Natural killer cell (primary cell): ENCODE measurements around the gene ARPIN. TPM values are rescaled to one million over a fixed set of nuclear protein-coding genes. Genes with fewer than 3 reads are reported as not detected.
"Not testable (repeated sequence)": the region's sequence is repeated elsewhere in the genome, so short reads cannot be mapped to it uniquely, and the experiment has no call there.

Source experiments
- ATAC-seq, 3 donors: fragments of 150-1000 bp in 2 of 3; fragments of 200-7000 bp in 1 of 3; cut with Tn5 transposase; 1 replicate in 1 of 3; 2 replicates in 2 of 3; pipeline ENCODE4 v1.10.0; 2021; ENCODE audit warnings: mild to moderate bottlenecking in 2 of 3, moderate library complexity in 2 of 3
- DNase-seq, 2 donors: peaks; one replicate each; pipeline versions ENCODE4 v3.0.0 to v3.0.0-alpha.2; 2013 to 2021; ENCODE audit warnings: mixed read lengths in 1 of 2
- H3K27ac ChIP-seq: one replicate; pipeline ENCODE4 v1.5.1; 2013; ENCODE audit warnings: mild to moderate bottlenecking, low read length
- H3K27me3 ChIP-seq: one replicate; pipeline ENCODE4 v1.6.1; 2013; ENCODE audit warnings: low read length; ENCODE audit not compliant: control insufficient read depth, insufficient read depth
- H3K36me3 ChIP-seq: one replicate; pipeline ENCODE4 v1.6.1; 2013; ENCODE audit warnings: low read length; ENCODE audit not compliant: control insufficient read depth, insufficient read depth
- H3K4me1 ChIP-seq: one replicate; pipeline ENCODE4 v1.6.1; 2013; ENCODE audit warnings: low read length; ENCODE audit not compliant: control insufficient read depth, insufficient read depth
- H3K4me3 ChIP-seq: one replicate; pipeline ENCODE4 v1.5.1; 2013; ENCODE audit warnings: low read length
- H3K9me3 ChIP-seq: one replicate; pipeline ENCODE4 v1.6.1; 2013; ENCODE audit warnings: low read length; ENCODE audit not compliant: control insufficient read depth, insufficient read depth
- H3K27ac Mint-ChIP-seq, 2 donors: one replicate each; pipeline ENCODE4 v1.8.0; 2022; ENCODE audit warnings: mild to moderate bottlenecking in 2 of 2, mixed read lengths in 2 of 2, moderate library complexity in 1 of 2
- H3K27me3 Mint-ChIP-seq, 2 donors: one replicate each; pipeline ENCODE4 v1.8.0; 2022; ENCODE audit warnings: low read depth in 2 of 2, mixed read lengths in 2 of 2
- H3K36me3 Mint-ChIP-seq: one replicate; pipeline ENCODE4 v1.8.0; 2022; ENCODE audit warnings: mixed read lengths
- H3K4me1 Mint-ChIP-seq, 2 donors: one replicate each; pipeline ENCODE4 v1.8.0; 2022; ENCODE audit warnings: mixed read lengths in 2 of 2
- H3K4me3 Mint-ChIP-seq: one replicate; pipeline ENCODE4 v1.8.0; 2022; ENCODE audit warnings: mild to moderate bottlenecking, moderate library complexity, mixed read lengths
- H3K9me3 Mint-ChIP-seq, 2 donors: one replicate each; pipeline ENCODE4 v1.8.0; 2022; ENCODE audit warnings: mixed read lengths in 2 of 2
- WGBS: methylation state at CpG from one replicate; pipeline ENCODE4 v1.1.7; 2013; ENCODE audit warnings: missing lambda C conversion rate; ENCODE audit not compliant: insufficient coverage; 5-methylcytosine and 5-hydroxymethylcytosine counted together
- intact Hi-C: fragments of 100-400 bp; cut with micrococcal nuclease; formaldehyde crosslinking; loops from one replicate; pipeline ENCODE4 v1.14.2; 2022
- total RNA-seq, 4 donors: library from RNA; stranded (reverse); fragments of 120-200 nt in 1 of 4; gene quantifications; one replicate each; pipeline versions ENCODE4 v1.2.3 to v1.2.4, GENCODE V29; 2013 to 2022
- TF ChIP-seq, protein P1 (sequence below): fragments of 200-600 bp; IDR thresholded peaks from one replicate; pipeline ENCODE4 v1.8.0; 2022; ENCODE audit warnings: antibody characterized with exemption

ARPIN gene
- total RNA-seq, 3 donors from 2014 or later (not counting 1 experiment from before 2014, with no cell fraction given): 0.23 to 5.5 (median 0.38) TPM

DNA sequence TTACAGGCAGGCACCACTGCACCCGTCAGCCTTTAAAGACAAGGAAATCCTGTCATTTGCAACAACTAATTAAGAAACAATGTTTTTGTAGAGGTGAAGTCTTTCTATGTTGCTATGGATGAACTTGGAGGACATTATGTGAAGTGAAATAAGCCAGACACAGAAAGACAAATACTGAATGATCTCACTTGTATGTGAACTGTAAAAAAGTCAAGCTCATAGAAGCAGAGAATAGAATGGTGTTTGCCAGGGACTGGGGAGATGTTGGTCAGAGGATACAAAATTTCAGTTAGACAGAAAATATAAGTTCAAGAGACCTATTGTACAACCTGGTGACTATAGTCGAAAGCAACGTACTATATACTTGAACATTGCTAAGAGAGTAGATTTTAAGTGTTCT, 27.2 kb upstream of the ARPIN start:
- no peaks in the 10 kb centered on the region for H3K36me3 ChIP-seq
- no peak for DNase-seq
- H3K4me3 ChIP-seq: no peak overlapping the region
- no peaks in the 10 kb centered on the region for H3K9me3 Mint-ChIP-seq
- H3K4me3 Mint-ChIP-seq: no peak overlapping the region
- H3K27ac Mint-ChIP-seq: peak overlapping the region in 1 of 2 donors; percentile 25
- intact Hi-C loops: no loop called here
- no peaks in the 10 kb centered on the region for H3K27me3 Mint-ChIP-seq
- H3K4me1 ChIP-seq: peaks cover 25% of the 10 kb centered on the region
- TF ChIP-seq, protein P1, sequence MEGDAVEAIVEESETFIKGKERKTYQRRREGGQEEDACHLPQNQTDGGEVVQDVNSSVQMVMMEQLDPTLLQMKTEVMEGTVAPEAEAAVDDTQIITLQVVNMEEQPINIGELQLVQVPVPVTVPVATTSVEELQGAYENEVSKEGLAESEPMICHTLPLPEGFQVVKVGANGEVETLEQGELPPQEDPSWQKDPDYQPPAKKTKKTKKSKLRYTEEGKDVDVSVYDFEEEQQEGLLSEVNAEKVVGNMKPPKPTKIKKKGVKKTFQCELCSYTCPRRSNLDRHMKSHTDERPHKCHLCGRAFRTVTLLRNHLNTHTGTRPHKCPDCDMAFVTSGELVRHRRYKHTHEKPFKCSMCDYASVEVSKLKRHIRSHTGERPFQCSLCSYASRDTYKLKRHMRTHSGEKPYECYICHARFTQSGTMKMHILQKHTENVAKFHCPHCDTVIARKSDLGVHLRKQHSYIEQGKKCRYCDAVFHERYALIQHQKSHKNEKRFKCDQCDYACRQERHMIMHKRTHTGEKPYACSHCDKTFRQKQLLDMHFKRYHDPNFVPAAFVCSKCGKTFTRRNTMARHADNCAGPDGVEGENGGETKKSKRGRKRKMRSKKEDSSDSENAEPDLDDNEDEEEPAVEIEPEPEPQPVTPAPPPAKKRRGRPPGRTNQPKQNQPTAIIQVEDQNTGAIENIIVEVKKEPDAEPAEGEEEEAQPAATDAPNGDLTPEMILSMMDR: no peak
- peaks cover 31% of the 10 kb centered on the region in 2 donors for H3K4me1 Mint-ChIP-seq
- no peaks in the 10 kb centered on the region for H3K36me3 Mint-ChIP-seq
- H3K27me3 ChIP-seq: no peaks in the 10 kb centered on the region
- ATAC-seq: no peak
- H3K27ac ChIP-seq: no peak overlapping the region
- WGBS: 100% methylated on average over 2 of the region's 3 CpGs
- H3K9me3 ChIP-seq: no peaks in the 10 kb centered on the region

DNA sequence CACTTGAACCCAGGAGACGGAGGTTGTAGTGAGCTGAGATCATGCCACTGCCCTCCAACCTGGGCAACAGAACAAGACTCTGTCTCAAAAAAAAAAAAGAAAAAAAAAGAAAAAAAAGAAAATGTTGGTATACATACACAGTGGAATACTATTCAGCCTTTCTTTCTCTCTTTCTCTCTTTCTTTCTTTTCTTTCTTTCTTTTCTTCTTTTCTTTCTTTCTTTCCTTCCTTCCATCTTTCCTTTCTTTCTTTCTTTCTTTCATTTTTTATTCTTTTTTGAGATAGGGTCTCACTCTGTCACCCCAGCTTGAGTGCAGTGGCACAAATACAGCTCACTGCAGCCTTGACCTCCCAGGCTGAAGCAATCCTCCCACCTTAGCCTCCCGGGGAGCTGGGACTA, 26.6 kb upstream of the ARPIN start:
- H3K4me3 ChIP-seq, H3K36me3 ChIP-seq, H3K36me3 Mint-ChIP-seq, H3K9me3 ChIP-seq, H3K27me3 ChIP-seq, H3K27me3 Mint-ChIP-seq, H3K27ac ChIP-seq, H3K9me3 Mint-ChIP-seq, H3K4me3 Mint-ChIP-seq, ATAC-seq, intact Hi-C loops, DNase-seq: not testable (repeated sequence)
- 100% methylated on average over 2 of the region's 2 CpGs for WGBS
- peaks cover 31% of the 10 kb centered on the region in 2 donors for H3K4me1 Mint-ChIP-seq
- H3K27ac Mint-ChIP-seq: peak overlapping the region in 1 of 2 donors; percentile 25
- H3K4me1 ChIP-seq: peaks cover 25% of the 10 kb centered on the region

DNA sequence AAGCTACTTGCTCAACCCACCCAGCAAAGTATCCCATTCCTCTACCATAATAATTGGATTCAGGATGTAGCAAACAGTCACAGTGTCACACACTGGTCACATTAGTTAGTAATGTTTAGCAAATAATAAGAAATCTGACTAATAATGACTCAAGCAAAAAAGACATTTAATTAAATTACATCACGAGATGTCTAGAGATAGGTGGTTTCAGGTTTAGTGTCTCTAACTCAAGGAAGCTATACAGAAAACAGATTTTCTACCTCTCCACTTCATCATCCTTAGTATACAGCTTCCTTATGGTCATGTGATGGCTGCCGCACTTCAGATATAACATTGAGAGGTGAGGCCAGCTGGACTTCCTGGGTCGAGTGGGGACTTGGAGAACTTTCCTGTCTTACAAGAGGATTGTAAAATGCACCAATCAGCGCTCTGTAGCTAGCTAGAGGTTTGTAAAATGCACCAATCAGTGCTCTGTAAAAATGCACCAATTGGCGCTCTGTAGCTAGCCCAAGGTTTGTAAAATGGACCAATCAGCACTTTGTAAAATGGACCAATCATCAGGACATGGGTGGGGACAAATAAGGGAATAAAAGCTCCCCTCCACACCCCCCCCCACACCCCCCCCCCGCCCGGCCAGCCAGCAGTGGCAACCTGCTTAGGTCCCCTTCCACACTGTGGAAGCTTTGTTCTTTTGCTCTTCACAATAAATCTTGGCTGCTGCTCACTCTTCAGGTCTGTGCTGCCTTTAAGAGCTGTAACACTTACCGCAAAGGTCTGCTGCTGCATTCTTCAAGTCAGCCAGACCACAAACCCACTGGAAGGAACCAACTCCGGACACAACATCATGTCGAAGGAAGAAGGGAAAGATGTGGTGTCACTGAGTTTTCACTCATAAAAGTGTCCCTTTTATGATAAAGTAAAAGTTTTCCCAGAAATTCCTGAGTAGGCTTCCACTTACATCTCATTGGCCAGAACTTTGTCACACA, 24.9 kb upstream of the ARPIN start:
- ATAC-seq (no peak), DNase-seq (no peak)
- intact Hi-C loops: no loop called here
- Histone ChIP-seq H3K4me3 (no peak overlapping the region), H3K27me3 (no peaks in the 10 kb centered on the region), H3K9me3 (no peaks in the 10 kb centered on the region), H3K27ac (peak overlapping the region; percentile 66), H3K36me3 (no peaks in the 10 kb centered on the region), H3K4me1 (peaks cover 25% of the 10 kb centered on the region)
- H3K4me1 Mint-ChIP-seq: peaks cover 31% of the 10 kb centered on the region in 2 donors
- WGBS: 51% methylated on average over 7 of the region's 10 CpGs
- H3K27ac Mint-ChIP-seq: peak overlapping the region; percentile 72 to 85
- peak overlapping the region; percentile 56 for H3K4me3 Mint-ChIP-seq
- no peaks in the 10 kb centered on the region for H3K36me3 Mint-ChIP-seq
- H3K27me3 Mint-ChIP-seq: no peaks in the 10 kb centered on the region
- TF ChIP-seq, protein P1: no peak
- H3K9me3 Mint-ChIP-seq: no peaks in the 10 kb centered on the region

DNA sequence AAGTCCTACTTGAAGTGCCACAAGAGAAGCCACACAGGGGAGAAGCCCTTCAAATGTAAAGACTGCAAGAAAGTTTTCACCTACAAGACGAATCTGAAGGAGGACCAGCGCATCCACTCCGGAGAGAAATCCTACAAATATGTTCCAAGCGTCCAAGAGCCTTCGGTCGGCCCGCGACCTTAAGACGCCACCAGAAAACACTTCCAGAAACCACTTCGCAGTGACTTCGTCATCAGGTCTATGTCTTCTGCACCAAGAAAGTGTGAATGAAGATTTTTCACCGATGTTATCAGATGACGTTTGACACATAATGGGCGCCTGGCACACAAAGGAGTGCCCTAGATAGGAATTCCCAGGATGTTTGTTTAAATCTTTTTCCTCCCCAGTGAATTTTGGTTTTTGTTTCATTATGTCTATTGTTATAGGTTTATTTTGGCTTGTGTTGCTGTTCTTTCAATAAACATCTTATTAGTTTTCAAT, 24.1 kb upstream of the ARPIN start:
- DNase-seq (peak; percentile 36 to 63), ATAC-seq (peak; percentile 72 to 80 (median 77))
- H3K4me3 Mint-ChIP-seq: peak overlapping the region; percentile 52
- H3K36me3 Mint-ChIP-seq: no peaks in the 10 kb centered on the region
- no peaks in the 10 kb centered on the region for H3K9me3 ChIP-seq
- peak overlapping the region; percentile 66 for H3K27ac ChIP-seq
- intact Hi-C loops: loop anchor here (1.0 kb wide), 2 partner anchors 43 to 101 kb away; no protein-coding TSS in a partner anchor
- peaks cover 31% of the 10 kb centered on the region in 2 donors for H3K4me1 Mint-ChIP-seq
- TF ChIP-seq, protein P1: no peak
- H3K4me3 ChIP-seq: no peak overlapping the region
- H3K36me3 ChIP-seq: no peaks in the 10 kb centered on the region
- peak overlapping the region; percentile 72 to 85 for H3K27ac Mint-ChIP-seq
- H3K9me3 Mint-ChIP-seq: no peaks in the 10 kb centered on the region
- H3K27me3 ChIP-seq: no peaks in the 10 kb centered on the region
- 64% methylated on average over 14 of the region's 14 CpGs for WGBS
- H3K4me1 ChIP-seq: peaks cover 25% of the 10 kb centered on the region
- no peaks in the 10 kb centered on the region for H3K27me3 Mint-ChIP-seq
